NB4 (cell line): ENCODE results near the gene CDC14A.

Experiments used
- MAX ChIP-seq: IDR thresholded peaks from 2 replicates; pipeline ENCODE4 v1.6.1; 2011; ENCODE audit warnings: low read depth, low read length
- MYC ChIP-seq: IDR thresholded peaks from 2 replicates; pipeline ENCODE4 v1.6.1; 2011; ENCODE audit warnings: low read depth, low read length
- POLR2A ChIP-seq: IDR thresholded peaks from 2 replicates; pipeline ENCODE4 v1.6.1; 2011; ENCODE audit warnings: mild to moderate bottlenecking; ENCODE audit not compliant: insufficient read length; ENCODE audit errors: extremely low read depth
- TF ChIP-seq, protein P1 (sequence below): IDR thresholded peaks from one replicate; pipeline ENCODE4 v1.5.1; 2012; ENCODE audit warnings: low read depth, low read length

GRCh38 chr1:100497796-100498195, 145.5 kb downstream of the CDC14A start:
- TF ChIP-seq, protein P1, sequence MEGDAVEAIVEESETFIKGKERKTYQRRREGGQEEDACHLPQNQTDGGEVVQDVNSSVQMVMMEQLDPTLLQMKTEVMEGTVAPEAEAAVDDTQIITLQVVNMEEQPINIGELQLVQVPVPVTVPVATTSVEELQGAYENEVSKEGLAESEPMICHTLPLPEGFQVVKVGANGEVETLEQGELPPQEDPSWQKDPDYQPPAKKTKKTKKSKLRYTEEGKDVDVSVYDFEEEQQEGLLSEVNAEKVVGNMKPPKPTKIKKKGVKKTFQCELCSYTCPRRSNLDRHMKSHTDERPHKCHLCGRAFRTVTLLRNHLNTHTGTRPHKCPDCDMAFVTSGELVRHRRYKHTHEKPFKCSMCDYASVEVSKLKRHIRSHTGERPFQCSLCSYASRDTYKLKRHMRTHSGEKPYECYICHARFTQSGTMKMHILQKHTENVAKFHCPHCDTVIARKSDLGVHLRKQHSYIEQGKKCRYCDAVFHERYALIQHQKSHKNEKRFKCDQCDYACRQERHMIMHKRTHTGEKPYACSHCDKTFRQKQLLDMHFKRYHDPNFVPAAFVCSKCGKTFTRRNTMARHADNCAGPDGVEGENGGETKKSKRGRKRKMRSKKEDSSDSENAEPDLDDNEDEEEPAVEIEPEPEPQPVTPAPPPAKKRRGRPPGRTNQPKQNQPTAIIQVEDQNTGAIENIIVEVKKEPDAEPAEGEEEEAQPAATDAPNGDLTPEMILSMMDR = no peak
- TF ChIP-seq MYC = no peak
- TF ChIP-seq POLR2A = no peak
- TF ChIP-seq MAX = no peak
